GM21576 (cell line): Measurements from ENCODE around the gene DENND1A.

Experiments
- ATAC-seq: cut with Tn5 transposase; IDR thresholded peaks from one replicate; pipeline ENCODE4 v1.9.1; 2021; ENCODE audit warnings: mild to moderate bottlenecking, moderate library complexity; ENCODE audit not compliant: unreplicated experiment

The DENND1A gene

GRCh38 chr9:123368536-123369153, 561.3 kb downstream of the DENND1A start:
- no peak for ATAC-seq

GRCh38 chr9:123368023-123368422, 561.9 kb downstream of the DENND1A start:
- ATAC-seq, result no peak

- ATAC-seq, result no peak
These were observed 563.9 kb downstream of the DENND1A start for GRCh38 chr9:123365881-123366528.

- no peak for ATAC-seq
These were observed 564.5 kb downstream of the DENND1A start for GRCh38 chr9:123365287-123365880.

- ATAC-seq, result no peak
These were observed 565.6 kb downstream of the DENND1A start for GRCh38 chr9:123364241-123364824.

GRCh38 chr9:123362856-123363255, 567.1 kb downstream of the DENND1A start:
- no peak for ATAC-seq

GRCh38 chr9:123361731-123362510, 568.0 kb downstream of the DENND1A start:
- ATAC-seq, result no peak

- no peak for ATAC-seq
These were observed 568.7 kb downstream of the DENND1A start for GRCh38 chr9:123361086-123361730.

GRCh38 chr9:123360161-123361085, 569.5 kb downstream of the DENND1A start:
- no peak for ATAC-seq

- no peak for ATAC-seq
These were observed 570.4 kb downstream of the DENND1A start for GRCh38 chr9:123359546-123359945.

GRCh38 chr9:123359106-123359505, 570.8 kb downstream of the DENND1A start:
- no peak for ATAC-seq

GRCh38 chr9:123358181-123358905, 571.6 kb downstream of the DENND1A start:
- ATAC-seq, result no peak

- no peak for ATAC-seq
These were observed 572.2 kb downstream of the DENND1A start for GRCh38 chr9:123357743-123358059.

- no peak for ATAC-seq
These were observed 572.8 kb downstream of the DENND1A start for GRCh38 chr9:123356851-123357742.

GRCh38 chr9:123355761-123356431, 574.0 kb downstream of the DENND1A start, which contains the start of gene CRB2:
CRB2 (plus strand) TSS chr9:123356197; CDS start chr9:123356261, 64 bp downstream.
- no peak for ATAC-seq

GRCh38 chr9:123354806-123355508, 575.0 kb downstream of the DENND1A start:
- ATAC-seq, result no peak
